ENCODE measurements around the gene MMP25. TPM values are rescaled to one million over a fixed set of nuclear protein-coding genes. Genes with fewer than 3 reads are reported as not detected.

Gene MMP25
- total and polyA plus RNA-seq, 2 experiments from 2014 or later, result 0.16 TPM; not detected in 1

- no peak for TF ChIP-seq EZH2 (IDR thresholded peaks at IDR 0.05; ENCODE audit: insufficient read depth, poor library complexity, severe bottlenecking)
- no peak for TF ChIP-seq EZH2phosphoT487 (IDR thresholded peaks at IDR 0.05; ENCODE audit: insufficient read depth, low read depth)
- in situ Hi-C loops (cut with MboI), result no loop called here
Measured at GRCh38 chr16:3019594-3020246, 26.6 kb upstream of the MMP25 start.

GRCh38 chr16:3020247-3020603 lies 26.1 kb upstream of the MMP25 start, which contains the start of gene TNFRSF12A:
Gene TNFRSF12A (plus strand): TSS chr16:3020368. CDS start chr16:3020398, 30 bp downstream.
- H3K9me2 ChIP-seq (ENCODE audit: insufficient read depth), result no peaks in the 10 kb centered on the region
- no peaks in the 10 kb centered on the region for H3K79me2 ChIP-seq (ENCODE audit: insufficient read depth)
- peak within 1 kb of the TSS; percentile 100 for H3K27ac ChIP-seq
- DNase-seq, result peak; percentile 93
- in situ Hi-C loops (cut with MboI), result no loop called here
- peaks cover 2% of the 10 kb centered on the region; the same call in 1 of the 2 replicates for H3K36me3 ChIP-seq (ENCODE audit: low read depth)
- peak within 1 kb of the TSS; percentile 86 for H3K4me3 ChIP-seq
- H3F3A ChIP-seq (ENCODE audit: insufficient read depth), result peaks cover 13% of the 10 kb centered on the region
- 0 to 1% methylated on average over 14 to 47 of the region's 49 CpGs for WGBS, 2 experiments (ENCODE audit: low coverage in 1 of 2, low lambda C conversion rate in 2 of 2, missing lambda C conversion rate in 2 of 2)
- no peaks in the 10 kb centered on the region for H3K27me3 ChIP-seq (replicated peaks; ENCODE audit: insufficient read depth)
- no peaks in the 10 kb centered on the region for H3K9me3 ChIP-seq (ENCODE audit: low read depth)
- peak within 1 kb of the TSS; percentile 98 for H3K9ac ChIP-seq
- H4K20me1 ChIP-seq (ENCODE audit: insufficient read depth), result no peaks in the 10 kb centered on the region
- H2AFZ ChIP-seq, result peak within 1 kb of the TSS; percentile 53; the same call in 1 of the 2 replicates
- no peak for TF ChIP-seq EZH2 (IDR thresholded peaks at IDR 0.05; ENCODE audit: insufficient read depth, poor library complexity, severe bottlenecking)
- TF ChIP-seq EZH2phosphoT487 (IDR thresholded peaks at IDR 0.05; ENCODE audit: insufficient read depth, low read depth), result no peak
- H3K4me1 ChIP-seq (ENCODE audit: insufficient read depth), result peaks cover 9% of the 10 kb centered on the region
- peak within 1 kb of the TSS; percentile 99 for H3K4me2 ChIP-seq (ENCODE audit: unreplicated experiment)

More at GRCh38 chr16:3019594-3020246, 26.6 kb upstream of the MMP25 start:
- H3K27ac ChIP-seq, result peak overlapping the region; percentile 100
- H3K79me2 ChIP-seq (ENCODE audit: insufficient read depth), result no peaks in the 10 kb centered on the region
- H4K20me1 ChIP-seq (ENCODE audit: insufficient read depth), result no peaks in the 10 kb centered on the region
- H3K4me2 ChIP-seq (ENCODE audit: unreplicated experiment), result peak overlapping the region; percentile 74
- peak overlapping the region; percentile 86 for H3K4me3 ChIP-seq
- H3K9me2 ChIP-seq (ENCODE audit: insufficient read depth), result no peaks in the 10 kb centered on the region
- peaks cover 2% of the 10 kb centered on the region; the same call in 1 of the 2 replicates for H3K36me3 ChIP-seq (ENCODE audit: low read depth)
- no peaks in the 10 kb centered on the region for H3K27me3 ChIP-seq (replicated peaks; ENCODE audit: insufficient read depth)
- 30 to 32% methylated on average over 39 to 40 of the region's 40 CpGs for WGBS, 2 experiments (ENCODE audit: low coverage in 1 of 2, low lambda C conversion rate in 2 of 2, missing lambda C conversion rate in 2 of 2)
- H3K4me1 ChIP-seq (ENCODE audit: insufficient read depth), result peaks cover 9% of the 10 kb centered on the region
- no peaks in the 10 kb centered on the region for H3K9me3 ChIP-seq (ENCODE audit: low read depth)
- H2AFZ ChIP-seq, result peak overlapping the region; percentile 53; the same call in 1 of the 2 replicates
- DNase-seq, result no peak
- peak overlapping the region; percentile 98; the same call in 1 of the 2 replicates for H3K9ac ChIP-seq
- peaks cover 13% of the 10 kb centered on the region for H3F3A ChIP-seq (ENCODE audit: insufficient read depth)

DNA sequence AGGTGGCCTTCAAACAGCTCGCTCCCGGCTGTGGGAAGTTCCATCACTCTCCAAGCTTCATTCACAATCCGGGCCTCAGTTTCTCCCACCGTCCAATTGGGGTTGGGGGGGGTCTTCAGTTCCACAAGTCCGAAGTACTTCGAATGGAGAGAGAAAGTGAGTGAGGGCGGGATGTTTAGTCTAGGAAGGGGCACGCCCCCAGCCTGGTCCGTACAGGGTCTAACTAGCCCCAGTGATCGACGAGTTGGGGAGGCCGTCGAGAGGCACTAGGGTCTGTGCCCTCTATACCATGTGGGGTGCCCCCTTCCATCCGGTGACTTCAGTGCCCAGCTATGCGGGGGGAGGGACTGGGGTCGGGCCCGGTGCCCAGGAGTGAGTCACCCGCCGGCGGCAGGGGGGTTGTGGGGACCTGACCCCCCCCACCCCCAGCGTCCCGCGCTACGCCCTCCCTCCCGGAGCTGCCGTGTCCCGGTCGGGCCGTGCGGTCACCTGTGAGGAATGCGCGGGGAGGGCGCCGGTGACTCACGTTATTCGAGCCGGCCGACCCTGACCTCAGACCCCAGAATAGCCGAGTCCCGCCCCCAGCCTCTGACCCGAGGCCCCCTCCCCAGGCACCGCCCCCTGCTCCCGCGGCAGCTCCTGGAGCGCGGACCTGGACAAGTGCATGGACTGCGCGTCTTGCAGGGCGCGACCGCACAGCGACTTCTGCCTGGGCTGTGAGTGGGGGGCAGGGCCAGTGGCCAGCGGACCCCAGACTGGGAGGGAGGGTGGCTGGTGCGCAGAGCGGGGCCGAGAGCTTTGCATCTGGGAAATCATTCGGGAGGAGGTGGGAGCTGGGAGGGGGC lies 25.5 kb upstream of the MMP25 start:
- Histone ChIP-seq H3K79me2 (ENCODE audit: insufficient read depth) (no peaks in the 10 kb centered on the region), H3K4me2 (ENCODE audit: unreplicated experiment) (peak overlapping the region; percentile 99), H3K9ac (peak overlapping the region; percentile 98), H3F3A (ENCODE audit: insufficient read depth) (peaks cover 13% of the 10 kb centered on the region), H3K9me3 (ENCODE audit: low read depth) (no peaks in the 10 kb centered on the region), H3K27ac (peak overlapping the region; percentile 100), H3K4me3 (peak overlapping the region; percentile 86), H3K9me2 (ENCODE audit: insufficient read depth) (no peaks in the 10 kb centered on the region), H3K4me1 (ENCODE audit: insufficient read depth) (peaks cover 9% of the 10 kb centered on the region), H3K27me3 (replicated peaks; ENCODE audit: insufficient read depth) (no peaks in the 10 kb centered on the region), H2AFZ (no peak overlapping the region), H3K36me3 (ENCODE audit: low read depth) (peaks cover 2% of the 10 kb centered on the region; the same call in 1 of the 2 replicates), H4K20me1 (ENCODE audit: insufficient read depth) (no peaks in the 10 kb centered on the region)
- WGBS, 2 experiments (ENCODE audit: low coverage in 1 of 2, low lambda C conversion rate in 2 of 2, missing lambda C conversion rate in 2 of 2), result 0 to 2% methylated on average over 28 to 33 of the region's 57 CpGs
- TF ChIP-seq EZH2phosphoT487 (IDR thresholded peaks at IDR 0.05; ENCODE audit: insufficient read depth, low read depth), result no peak
- peak; percentile 89 for DNase-seq
- in situ Hi-C loops (cut with MboI), result no loop called here

DNA sequence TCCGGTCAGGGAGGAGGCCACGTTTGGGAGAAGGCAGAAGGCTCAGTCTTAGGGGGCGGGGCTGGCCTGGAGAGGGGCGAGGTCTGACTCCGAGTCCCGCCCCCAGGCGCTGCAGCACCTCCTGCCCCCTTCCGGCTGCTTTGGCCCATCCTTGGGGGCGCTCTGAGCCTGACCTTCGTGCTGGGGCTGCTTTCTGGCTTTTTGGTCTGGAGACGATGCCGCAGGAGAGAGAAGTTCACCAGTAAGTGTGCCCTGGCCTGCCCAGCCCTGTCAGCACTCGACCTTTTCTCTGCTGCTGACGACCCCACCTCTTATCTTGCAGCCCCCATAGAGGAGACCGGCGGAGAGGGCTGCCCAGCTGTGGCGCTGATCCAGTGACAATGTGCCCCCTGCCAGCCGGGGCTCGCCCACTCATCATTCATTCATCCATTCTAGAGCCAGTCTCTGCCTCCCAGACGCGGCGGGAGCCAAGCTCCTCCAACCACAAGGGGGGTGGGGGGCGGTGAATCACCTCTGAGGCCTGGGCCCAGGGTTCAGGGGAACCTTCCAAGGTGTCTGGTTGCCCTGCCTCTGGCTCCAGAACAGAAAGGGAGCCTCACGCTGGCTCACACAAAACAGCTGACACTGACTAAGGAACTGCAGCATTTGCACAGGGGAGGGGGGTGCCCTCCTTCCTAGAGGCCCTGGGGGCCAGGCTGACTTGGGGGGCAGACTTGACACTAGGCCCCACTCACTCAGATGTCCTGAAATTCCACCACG lies 24.7 kb upstream of the MMP25 start:
- Histone ChIP-seq H3F3A (ENCODE audit: insufficient read depth) (peaks cover 13% of the 10 kb centered on the region), H3K9me3 (ENCODE audit: low read depth) (no peaks in the 10 kb centered on the region), H2AFZ (no peak overlapping the region), H3K9ac (peak overlapping the region; percentile 98), H4K20me1 (ENCODE audit: insufficient read depth) (no peaks in the 10 kb centered on the region), H3K79me2 (ENCODE audit: insufficient read depth) (no peaks in the 10 kb centered on the region), H3K9me2 (ENCODE audit: insufficient read depth) (no peaks in the 10 kb centered on the region), H3K36me3 (ENCODE audit: low read depth) (peaks cover 2% of the 10 kb centered on the region; the same call in 1 of the 2 replicates), H3K4me1 (ENCODE audit: insufficient read depth) (peaks cover 9% of the 10 kb centered on the region), H3K27me3 (replicated peaks; ENCODE audit: insufficient read depth) (no peaks in the 10 kb centered on the region), H3K4me2 (ENCODE audit: unreplicated experiment) (peak overlapping the region; percentile 99), H3K4me3 (peak overlapping the region; percentile 86), H3K27ac (peak overlapping the region; percentile 100)
- in situ Hi-C loops (cut with MboI), result no loop called here
- TF ChIP-seq EZH2 (IDR thresholded peaks at IDR 0.05; ENCODE audit: insufficient read depth, poor library complexity, severe bottlenecking) (no peak), EZH2phosphoT487 (IDR thresholded peaks at IDR 0.05; ENCODE audit: insufficient read depth, low read depth) (no peak)
- 1% methylated on average over 21 to 25 of the region's 25 CpGs for WGBS, 2 experiments (ENCODE audit: low coverage in 1 of 2, low lambda C conversion rate in 2 of 2, missing lambda C conversion rate in 2 of 2)
- DNase-seq, result peak; percentile 99

Data from GM23248 (cell line).